OCI-LY1 (cell line): Measurements from ENCODE around the gene C11orf87.

ENCODE experiments used
- H2AFZ ChIP-seq: fragments of 200-600 bp; sonication (generic), shearing (Covaris generic); 2 replicates; pipeline ENCODE4 v1.6.0; 2014; ENCODE audit warnings: antibody characterized with exemption, mild to moderate bottlenecking, low read length
- H3F3A ChIP-seq: fragments of 200-600 bp; sonication (generic), shearing (Covaris generic); 2 replicates; pipeline ENCODE4 v1.6.0; 2014; ENCODE audit warnings: mild to moderate bottlenecking, antibody characterized with exemption, low read length, moderate library complexity; ENCODE audit not compliant: insufficient read depth
- H3K27ac ChIP-seq: fragments of 200-600 bp; sonication (generic); 2 replicates; pipeline ENCODE4 v1.5.1; 2014; ENCODE audit warnings: low read length, mixed run types, mild to moderate bottlenecking, low read depth; ENCODE audit not compliant: poor library complexity, severe bottlenecking
- H3K27me3 ChIP-seq: fragments of 200-600 bp; sonication (generic); 2 replicates; pipeline ENCODE4 v1.6.0; 2014; ENCODE audit warnings: antibody characterized with exemption, mild to moderate bottlenecking, low read length, moderate library complexity; ENCODE audit not compliant: insufficient read depth
- H3K36me3 ChIP-seq: fragments of 200-600 bp; sonication (generic); 2 replicates; pipeline ENCODE4 v1.6.1; 2014; ENCODE audit warnings: mild to moderate bottlenecking, antibody characterized with exemption, low read length, moderate library complexity, mixed read lengths; ENCODE audit not compliant: insufficient read depth
- H3K4me1 ChIP-seq: fragments of 200-600 bp; sonication (generic); 2 replicates; pipeline ENCODE4 v1.5.1; 2014; ENCODE audit warnings: mild to moderate bottlenecking, low read length, moderate library complexity; ENCODE audit not compliant: insufficient read depth, severe bottlenecking
- H3K4me2 ChIP-seq: fragments of 200-600 bp; sonication (generic), shearing (Covaris generic); 2 replicates; pipeline ENCODE4 v1.6.1; 2014; ENCODE audit warnings: low read length
- H3K4me3 ChIP-seq: fragments of 200-600 bp; sonication (generic); 2 replicates; pipeline ENCODE4 v1.5.1; 2014; ENCODE audit warnings: low read length, low read depth, mild to moderate bottlenecking, mixed read lengths; ENCODE audit not compliant: poor library complexity, severe bottlenecking
- H3K79me2 ChIP-seq: fragments of 200-600 bp; shearing (Covaris generic); 2 replicates; pipeline ENCODE4 v1.6.1; 2016; ENCODE audit warnings: mixed run types, low read length, mixed read lengths; ENCODE audit not compliant: insufficient read depth
- H3K9ac ChIP-seq: fragments of 200-600 bp; sonication (generic), shearing (Covaris generic); 2 replicates; pipeline ENCODE4 v1.6.1; 2014; ENCODE audit warnings: mild to moderate bottlenecking, low read length, mixed read lengths
- H3K9me2 ChIP-seq: fragments of 200-600 bp; sonication (generic), shearing (Covaris generic); 2 replicates; pipeline ENCODE4 v1.6.1; 2014; ENCODE audit warnings: low read depth, mild to moderate bottlenecking, low read length, mixed read lengths
- H3K9me3 ChIP-seq: fragments of 200-600 bp; shearing (Covaris generic); 2 replicates; pipeline ENCODE4 v1.6.1; 2014; ENCODE audit warnings: low read length, mixed read lengths
- H4K20me1 ChIP-seq: fragments of 200-600 bp; sonication (generic), shearing (Covaris generic); 2 replicates; pipeline ENCODE4 v1.6.0; 2016; ENCODE audit warnings: mild to moderate bottlenecking, low read length; ENCODE audit not compliant: insufficient read depth
- CTCF ChIP-seq: fragments of 200-600 bp; sonication (generic), shearing (Covaris generic); IDR thresholded peaks from 2 replicates; pipeline ENCODE4 v1.5.1; 2017; ENCODE audit warnings: mild to moderate bottlenecking, antibody characterized with exemption, low read length, moderate library complexity, mixed read lengths
- EZH2 ChIP-seq: fragments of 200-600 bp; sonication (generic), shearing (Covaris generic); IDR thresholded peaks from 2 replicates; pipeline ENCODE4 v1.8.0; 2017; ENCODE audit warnings: borderline replicate concordance, mixed run types, mild to moderate bottlenecking, antibody characterized with exemption, low read length, moderate library complexity, mixed read lengths

C11orf87 gene

GRCh38 chr11:109422870-109423465 lies 978 bp downstream of the C11orf87 start:
- Histone ChIP-seq H3K9me2 (no peaks in the 10 kb centered on the region), H3K4me2 (no peak overlapping the region), H2AFZ (no peak overlapping the region), H3K4me3 (no peak overlapping the region), H3F3A (no peaks in the 10 kb centered on the region), H3K27me3 (no peaks in the 10 kb centered on the region), H3K9me3 (no peaks in the 10 kb centered on the region), H3K79me2 (no peaks in the 10 kb centered on the region), H3K27ac (no peak overlapping the region), H3K4me1 (no peaks in the 10 kb centered on the region), H4K20me1 (no peaks in the 10 kb centered on the region), H3K9ac (no peak overlapping the region), H3K36me3 (no peaks in the 10 kb centered on the region)
- TF ChIP-seq EZH2, result no peak
- no peak for TF ChIP-seq CTCF

- no peak overlapping the region for H3K4me2 ChIP-seq
- no peak overlapping the region for H3K4me3 ChIP-seq
- TF ChIP-seq EZH2, result no peak
Measured at GRCh38 chr11:109423466-109424190, 1.6 kb downstream of the C11orf87 start.

GRCh38 chr11:109424901-109425300 lies 2.9 kb downstream of the C11orf87 start:
- H3K79me2 ChIP-seq, result no peaks in the 10 kb centered on the region
- H3F3A ChIP-seq, result no peaks in the 10 kb centered on the region
- no peaks in the 10 kb centered on the region for H3K9me2 ChIP-seq
- no peak overlapping the region for H3K4me2 ChIP-seq
- no peaks in the 10 kb centered on the region for H3K4me1 ChIP-seq
- H4K20me1 ChIP-seq, result no peaks in the 10 kb centered on the region
- no peak overlapping the region for H3K27ac ChIP-seq
- H3K9me3 ChIP-seq, result no peaks in the 10 kb centered on the region
- no peak overlapping the region for H3K9ac ChIP-seq
- no peak overlapping the region for H2AFZ ChIP-seq
- no peak for TF ChIP-seq EZH2
- TF ChIP-seq CTCF, result no peak
- H3K4me3 ChIP-seq, result no peak overlapping the region
- no peaks in the 10 kb centered on the region for H3K36me3 ChIP-seq
- no peaks in the 10 kb centered on the region for H3K27me3 ChIP-seq

More at GRCh38 chr11:109423466-109424190, 1.6 kb downstream of the C11orf87 start:
- no peaks in the 10 kb centered on the region for H3F3A ChIP-seq
- no peaks in the 10 kb centered on the region for H3K27me3 ChIP-seq
- H2AFZ ChIP-seq, result no peak overlapping the region
- no peaks in the 10 kb centered on the region for H3K9me3 ChIP-seq
- no peaks in the 10 kb centered on the region for H3K36me3 ChIP-seq
- H4K20me1 ChIP-seq, result no peaks in the 10 kb centered on the region
- no peaks in the 10 kb centered on the region for H3K4me1 ChIP-seq
- H3K27ac ChIP-seq, result no peak overlapping the region
- H3K79me2 ChIP-seq, result no peaks in the 10 kb centered on the region
- H3K9me2 ChIP-seq, result no peaks in the 10 kb centered on the region
- H3K9ac ChIP-seq, result no peak overlapping the region

GRCh38 chr11:109425554-109425953 lies 3.6 kb downstream of the C11orf87 start:
- Histone ChIP-seq H2AFZ (no peak overlapping the region), H3K79me2 (no peaks in the 10 kb centered on the region), H3K9me2 (no peaks in the 10 kb centered on the region), H3K36me3 (no peaks in the 10 kb centered on the region), H3K27ac (no peak overlapping the region), H3K4me1 (no peaks in the 10 kb centered on the region), H3K9ac (no peak overlapping the region), H3F3A (no peaks in the 10 kb centered on the region), H3K4me3 (no peak overlapping the region), H4K20me1 (no peaks in the 10 kb centered on the region), H3K4me2 (no peak overlapping the region), H3K27me3 (no peaks in the 10 kb centered on the region), H3K9me3 (no peaks in the 10 kb centered on the region)
- TF ChIP-seq EZH2 (no peak), CTCF (no peak)
